LNCaP clone FGC (cell line): ENCODE measurements around the gene PDGFC.
"Not testable (repeated sequence)": the region's sequence is repeated elsewhere in the genome, so short reads cannot be mapped to it uniquely, and the experiment has no call there.

ENCODE experiments used
- DNase-seq: peaks from one replicate; pipeline ENCODE4 v3.0.0-alpha.2; 2011; ENCODE audit warnings: low read depth
- H3K4me3 ChIP-seq: 2 replicates; pipeline ENCODE4 v1.5.1; 2011; ENCODE audit warnings: mild to moderate bottlenecking, low read depth, low read length, control low read depth
- TF ChIP-seq, protein P1 (sequence below): IDR thresholded peaks from 2 replicates; pipeline ENCODE4 v1.5.1; 2012; ENCODE audit warnings: mild to moderate bottlenecking; ENCODE audit not compliant: control insufficient read depth, insufficient read depth; ENCODE audit errors: extremely low read depth

Gene PDGFC

DNA sequence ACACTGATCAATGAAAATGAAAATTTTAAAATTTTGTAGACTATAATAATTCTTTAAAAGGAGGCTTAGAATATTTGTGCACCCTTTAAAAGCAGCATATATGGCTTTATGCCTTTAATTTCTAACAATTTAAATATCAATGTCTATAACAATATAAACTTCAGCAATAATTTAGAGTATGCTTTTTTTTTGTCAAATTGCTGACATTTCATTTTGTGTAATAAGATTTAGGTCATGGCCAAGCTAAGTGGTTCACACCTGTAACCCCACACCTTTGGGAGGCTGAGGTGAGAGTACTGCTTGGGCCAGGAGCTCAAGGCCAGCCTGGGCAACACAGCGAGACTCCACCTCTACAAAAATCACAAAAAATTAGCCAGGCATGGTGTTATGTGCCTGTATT, 86.2 kb downstream of the PDGFC start:
- TF ChIP-seq, protein P1, sequence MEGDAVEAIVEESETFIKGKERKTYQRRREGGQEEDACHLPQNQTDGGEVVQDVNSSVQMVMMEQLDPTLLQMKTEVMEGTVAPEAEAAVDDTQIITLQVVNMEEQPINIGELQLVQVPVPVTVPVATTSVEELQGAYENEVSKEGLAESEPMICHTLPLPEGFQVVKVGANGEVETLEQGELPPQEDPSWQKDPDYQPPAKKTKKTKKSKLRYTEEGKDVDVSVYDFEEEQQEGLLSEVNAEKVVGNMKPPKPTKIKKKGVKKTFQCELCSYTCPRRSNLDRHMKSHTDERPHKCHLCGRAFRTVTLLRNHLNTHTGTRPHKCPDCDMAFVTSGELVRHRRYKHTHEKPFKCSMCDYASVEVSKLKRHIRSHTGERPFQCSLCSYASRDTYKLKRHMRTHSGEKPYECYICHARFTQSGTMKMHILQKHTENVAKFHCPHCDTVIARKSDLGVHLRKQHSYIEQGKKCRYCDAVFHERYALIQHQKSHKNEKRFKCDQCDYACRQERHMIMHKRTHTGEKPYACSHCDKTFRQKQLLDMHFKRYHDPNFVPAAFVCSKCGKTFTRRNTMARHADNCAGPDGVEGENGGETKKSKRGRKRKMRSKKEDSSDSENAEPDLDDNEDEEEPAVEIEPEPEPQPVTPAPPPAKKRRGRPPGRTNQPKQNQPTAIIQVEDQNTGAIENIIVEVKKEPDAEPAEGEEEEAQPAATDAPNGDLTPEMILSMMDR: no peak
- no peak for DNase-seq
- H3K4me3 ChIP-seq: no peak overlapping the region

DNA sequence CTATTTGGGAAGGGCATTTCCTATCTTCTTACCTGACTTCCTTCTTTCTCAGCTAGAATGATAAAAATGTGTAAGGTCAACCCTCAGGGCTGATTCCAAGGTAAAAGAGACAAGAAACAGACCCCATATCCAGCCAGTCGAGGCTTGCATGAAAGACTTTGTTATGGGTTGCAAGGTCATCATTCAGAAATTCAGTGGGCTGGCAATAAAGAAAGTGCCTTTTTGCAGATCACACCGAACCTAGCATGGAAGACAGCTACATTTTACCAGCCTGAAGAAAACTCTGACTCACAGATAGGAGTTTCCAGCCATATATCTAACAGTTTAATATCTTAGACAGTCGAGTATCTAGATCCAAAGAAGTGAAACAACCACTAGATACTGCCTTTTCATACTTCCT, 87.4 kb downstream of the PDGFC start:
- no peak overlapping the region for H3K4me3 ChIP-seq
- no peak for DNase-seq
- TF ChIP-seq, protein P1: no peak

DNA sequence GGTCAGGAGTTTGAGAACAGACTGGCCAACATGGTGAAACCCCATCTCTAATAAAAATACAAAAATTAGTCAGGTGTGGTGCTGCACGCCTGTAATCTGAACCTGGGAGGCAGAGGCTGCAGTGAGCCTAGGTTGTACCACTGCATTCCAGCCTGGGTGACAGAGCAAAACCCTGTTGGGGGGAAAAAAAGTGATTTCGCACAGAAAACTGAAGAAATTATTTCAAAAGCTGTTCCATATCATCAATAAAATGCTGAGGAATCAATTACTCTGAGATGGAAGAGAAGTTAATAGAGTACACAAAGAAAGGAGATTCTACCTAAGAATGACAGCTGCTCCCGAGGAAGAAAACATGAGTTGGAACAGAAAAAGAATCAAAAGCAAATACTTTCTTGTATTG, 95.9 kb downstream of the PDGFC start:
- no peak overlapping the region for H3K4me3 ChIP-seq
- TF ChIP-seq, protein P1: no peak
- DNase-seq: no peak

DNA sequence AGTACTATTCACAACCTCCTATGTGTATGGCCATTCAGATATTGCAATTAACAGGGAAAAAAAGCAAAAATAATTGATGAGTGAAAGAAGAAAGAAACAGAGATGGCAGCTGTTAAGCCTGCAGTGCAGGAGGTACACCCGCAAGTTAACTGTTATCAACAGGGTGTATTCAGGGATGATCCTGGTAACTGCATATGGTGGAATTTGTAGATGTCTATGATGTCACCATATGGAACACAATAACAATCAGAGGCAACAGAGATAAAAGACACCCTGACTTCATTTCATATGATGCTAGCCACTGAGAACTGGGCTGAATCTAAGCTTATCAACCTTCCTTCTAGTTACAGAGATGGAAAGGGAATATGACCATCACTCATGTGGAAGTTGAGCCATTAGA, 96.5 kb downstream of the PDGFC start:
- no peak for DNase-seq
- TF ChIP-seq, protein P1: no peak
- H3K4me3 ChIP-seq: no peak overlapping the region

DNA sequence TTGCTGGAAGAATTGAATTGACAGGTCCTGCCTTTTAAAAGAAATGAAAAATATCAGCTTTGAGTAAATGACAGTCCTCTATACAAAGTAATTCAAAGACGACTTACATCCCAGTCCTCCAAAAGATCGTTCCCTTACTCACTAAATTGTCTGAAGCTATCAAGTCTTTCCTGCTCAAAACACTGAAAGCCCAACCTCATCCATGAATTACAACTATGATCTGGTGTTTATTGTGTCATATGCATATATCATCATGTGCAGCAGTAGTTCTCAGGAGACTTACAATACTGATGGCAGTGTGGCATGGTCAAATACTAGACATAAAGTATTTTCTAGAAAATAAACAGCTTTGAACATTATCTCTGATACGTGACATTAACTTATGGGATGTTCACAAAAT, 97.8 kb downstream of the PDGFC start:
- DNase-seq: no peak
- TF ChIP-seq, protein P1: no peak
- H3K4me3 ChIP-seq: no peak overlapping the region

DNA sequence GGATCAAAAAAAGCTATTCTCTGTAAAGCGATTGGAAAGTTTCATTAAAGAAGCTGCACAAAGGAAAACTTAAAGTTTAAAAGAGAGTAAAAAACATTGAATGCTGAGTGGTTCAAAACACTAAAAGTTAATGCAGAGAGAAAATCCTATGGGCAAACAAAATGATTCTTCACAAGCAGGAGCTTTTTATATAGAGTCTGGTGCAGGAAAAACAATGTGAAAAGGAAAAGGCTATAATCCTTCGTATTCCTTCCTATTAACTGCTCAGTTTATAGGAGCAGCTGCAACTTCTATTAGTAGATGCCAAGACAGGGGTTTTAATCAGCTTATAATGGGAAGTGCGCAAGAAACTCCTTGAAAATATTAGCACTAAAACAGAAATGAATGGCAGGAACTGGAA, 100.7 kb downstream of the PDGFC start:
- TF ChIP-seq, protein P1: no peak
- no peak for DNase-seq
- H3K4me3 ChIP-seq: no peak overlapping the region

GRCh38 chr4:156870131-156870530, 101.5 kb downstream of the PDGFC start:
- TF ChIP-seq, protein P1: no peak
- no peak for DNase-seq
- H3K4me3 ChIP-seq: no peak overlapping the region

- not testable (repeated sequence) for H3K4me3 ChIP-seq, DNase-seq
These were observed 105.5 kb downstream of the PDGFC start for GRCh38 chr4:156866088-156866487.
